NCI-H2227 (cell line): ENCODE data around the gene TMEM120B.
A peak's percentile ranks its signal among the peaks of the same experiment; 100 is the strongest.
"Not testable (repeated sequence)": the region's sequence is repeated elsewhere in the genome, so short reads cannot be mapped to it uniquely, and the experiment has no call there.

Experiments used
- DNase-seq: peaks from one replicate; lab custom pipeline; 2025; ENCODE audit not compliant: unreplicated experiment; lab: John Stamatoyannopoulos, UW

TMEM120B gene

GRCh38 chr12:121740847-121741246 is 28.3 kb downstream of the TMEM120B start:
- DNase-seq = no peak

GRCh38 chr12:121741743-121742142 is 29.2 kb downstream of the TMEM120B start:
- no peak for DNase-seq

GRCh38 chr12:121745545-121745944 is 33.0 kb downstream of the TMEM120B start:
- DNase-seq = not testable (repeated sequence)

- DNase-seq = peak; percentile 75
Observed at GRCh38 chr12:121748218-121748570, 35.6 kb downstream of the TMEM120B start.

GRCh38 chr12:121748571-121749265 is 36.2 kb downstream of the TMEM120B start:
- peak; percentile 81 for DNase-seq

GRCh38 chr12:121749267-121749666 is 36.7 kb downstream of the TMEM120B start:
- no peak for DNase-seq

- no peak for DNase-seq
Observed at GRCh38 chr12:121750507-121750955, 38.0 kb downstream of the TMEM120B start.

- DNase-seq = no peak
Observed at GRCh38 chr12:121751034-121751433, 38.5 kb downstream of the TMEM120B start.

- DNase-seq = no peak
Observed at GRCh38 chr12:121751749-121752351, 39.3 kb downstream of the TMEM120B start.

- no peak for DNase-seq
Observed at GRCh38 chr12:121753844-121754264, 41.3 kb downstream of the TMEM120B start.

GRCh38 chr12:121754836-121755235 is 42.3 kb downstream of the TMEM120B start:
- DNase-seq = no peak

GRCh38 chr12:121755591-121755990 is 43.0 kb downstream of the TMEM120B start:
- DNase-seq = no peak

GRCh38 chr12:121758536-121758935 is 46.0 kb downstream of the TMEM120B start:
- not testable (repeated sequence) for DNase-seq

- DNase-seq = no peak
Observed at GRCh38 chr12:121762269-121762668, 49.7 kb downstream of the TMEM120B start.

- no peak for DNase-seq
Observed at GRCh38 chr12:121764808-121765207, 52.3 kb downstream of the TMEM120B start.

- DNase-seq = no peak
Observed at GRCh38 chr12:121765573-121765972, 53.0 kb downstream of the TMEM120B start.

GRCh38 chr12:121766290-121767039 is 53.9 kb downstream of the TMEM120B start:
- DNase-seq = no peak

- DNase-seq = no peak
Observed at GRCh38 chr12:121767525-121768016, 55.0 kb downstream of the TMEM120B start.

GRCh38 chr12:121769297-121769830 is 56.8 kb downstream of the TMEM120B start:
- no peak for DNase-seq

- no peak for DNase-seq
Observed at GRCh38 chr12:121769831-121770301, 57.3 kb downstream of the TMEM120B start.

- no peak for DNase-seq
Observed at GRCh38 chr12:121770388-121770787, 57.8 kb downstream of the TMEM120B start.
